PFSK-1 (cell line): ENCODE results near the gene AUTS2.

Experiments
- FOXP2 ChIP-seq: optimal IDR thresholded peaks from 2 replicates; pipeline ENCODE3; 2011; ENCODE audit warnings: borderline replicate concordance, control low read depth, inconsistent platforms; ENCODE audit not compliant: insufficient read depth; ENCODE audit errors: extremely low read length, extremely low read depth
- POLR2AphosphoS5 ChIP-seq: IDR thresholded peaks from 2 replicates; pipeline ENCODE4 v1.6.1; 2012; ENCODE audit warnings: low read depth, mild to moderate bottlenecking, control low read depth, low read length, moderate library complexity
- SIN3A ChIP-seq: IDR thresholded peaks from 2 replicates; pipeline ENCODE4 v1.6.1; 2012; ENCODE audit warnings: mild to moderate bottlenecking, low read length, moderate library complexity, borderline replicate concordance; ENCODE audit not compliant: insufficient read depth
- TAF1 ChIP-seq: IDR thresholded peaks from 2 replicates; pipeline ENCODE4 v1.6.1; 2012; ENCODE audit warnings: low read length, control low read depth, borderline replicate concordance; ENCODE audit not compliant: insufficient read depth
- TF ChIP-seq, protein P1 (sequence below), 2 experiments: IDR thresholded peaks; 2 replicates each; pipeline versions ENCODE4 v1.6.1 to v1.8.0; 2011 to 2012; ENCODE audit warnings: low read depth in 2 of 2, low read length in 2 of 2, control low read depth in 1 of 2, inconsistent platforms in 1 of 2, mild to moderate bottlenecking in 1 of 2, moderate library complexity in 1 of 2; ENCODE audit not compliant: insufficient read depth in 1 of 2

GRCh38 chr7:69631131-69631530 is 32.9 kb downstream of the AUTS2 start:
- TF ChIP-seq TAF1 (no peak), POLR2AphosphoS5 (no peak), SIN3A (no peak), FOXP2 (no peak)
- TF ChIP-seq, protein P1, sequence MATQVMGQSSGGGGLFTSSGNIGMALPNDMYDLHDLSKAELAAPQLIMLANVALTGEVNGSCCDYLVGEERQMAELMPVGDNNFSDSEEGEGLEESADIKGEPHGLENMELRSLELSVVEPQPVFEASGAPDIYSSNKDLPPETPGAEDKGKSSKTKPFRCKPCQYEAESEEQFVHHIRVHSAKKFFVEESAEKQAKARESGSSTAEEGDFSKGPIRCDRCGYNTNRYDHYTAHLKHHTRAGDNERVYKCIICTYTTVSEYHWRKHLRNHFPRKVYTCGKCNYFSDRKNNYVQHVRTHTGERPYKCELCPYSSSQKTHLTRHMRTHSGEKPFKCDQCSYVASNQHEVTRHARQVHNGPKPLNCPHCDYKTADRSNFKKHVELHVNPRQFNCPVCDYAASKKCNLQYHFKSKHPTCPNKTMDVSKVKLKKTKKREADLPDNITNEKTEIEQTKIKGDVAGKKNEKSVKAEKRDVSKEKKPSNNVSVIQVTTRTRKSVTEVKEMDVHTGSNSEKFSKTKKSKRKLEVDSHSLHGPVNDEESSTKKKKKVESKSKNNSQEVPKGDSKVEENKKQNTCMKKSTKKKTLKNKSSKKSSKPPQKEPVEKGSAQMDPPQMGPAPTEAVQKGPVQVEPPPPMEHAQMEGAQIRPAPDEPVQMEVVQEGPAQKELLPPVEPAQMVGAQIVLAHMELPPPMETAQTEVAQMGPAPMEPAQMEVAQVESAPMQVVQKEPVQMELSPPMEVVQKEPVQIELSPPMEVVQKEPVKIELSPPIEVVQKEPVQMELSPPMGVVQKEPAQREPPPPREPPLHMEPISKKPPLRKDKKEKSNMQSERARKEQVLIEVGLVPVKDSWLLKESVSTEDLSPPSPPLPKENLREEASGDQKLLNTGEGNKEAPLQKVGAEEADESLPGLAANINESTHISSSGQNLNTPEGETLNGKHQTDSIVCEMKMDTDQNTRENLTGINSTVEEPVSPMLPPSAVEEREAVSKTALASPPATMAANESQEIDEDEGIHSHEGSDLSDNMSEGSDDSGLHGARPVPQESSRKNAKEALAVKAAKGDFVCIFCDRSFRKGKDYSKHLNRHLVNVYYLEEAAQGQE (IDR thresholded peaks at IDR 0.05; ENCODE audit: insufficient read depth in 1 of 2, low read depth in 2 of 2, low read length in 2 of 2), result no peak
